ENCODE measurements around the gene KRTAP19-6. TPM values are rescaled to one million over a fixed set of nuclear protein-coding genes. Genes with fewer than 3 reads are reported as not detected.

The KRTAP19-6 gene
- total RNA-seq = not detected in 2 replicates

DNA sequence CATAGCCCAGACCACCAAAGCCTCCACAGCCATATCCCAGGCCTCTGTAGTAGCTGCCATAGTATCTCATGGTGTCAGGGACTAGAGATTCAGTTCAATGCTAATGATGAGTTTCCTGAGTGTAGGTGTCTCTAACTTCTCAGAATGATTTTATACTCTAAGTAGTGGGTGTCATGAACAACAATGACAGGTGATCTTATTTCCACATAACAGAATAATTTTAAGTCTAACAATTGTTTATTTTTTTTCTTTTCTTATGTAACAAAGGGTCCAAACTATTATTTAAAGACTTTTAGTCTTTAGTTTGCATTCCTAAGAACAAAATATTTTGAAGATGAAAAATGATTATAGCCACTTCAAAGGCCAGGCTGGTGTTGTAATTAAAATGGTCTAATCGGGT is at the start of gene KRTAP19-6:
KRTAP19-6 (minus strand) TSS at position 101 of the 400 bp plus-strand sequence; CDS start at position 70, 31 bp downstream.
- intact Hi-C loops (cut with micrococcal nuclease) = no loop called here

DNA sequence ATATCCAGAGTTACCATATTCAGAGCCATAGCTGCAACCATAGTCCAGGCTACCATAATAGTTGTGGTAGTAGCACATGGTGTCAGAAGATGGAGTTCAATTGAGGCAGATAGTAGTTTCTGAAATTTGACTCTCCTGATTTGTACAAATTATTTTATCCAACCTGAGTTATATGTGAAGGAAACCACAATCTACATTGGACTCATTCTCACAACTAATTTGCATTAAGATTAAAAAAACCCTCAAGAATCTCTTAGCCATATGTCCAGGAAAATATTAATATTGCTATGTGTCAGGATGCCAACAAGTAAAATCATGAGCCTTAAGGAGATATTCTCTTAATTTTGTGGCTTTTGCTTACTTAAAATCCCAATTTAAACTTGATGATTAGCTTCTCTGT is 48.6 kb upstream of the KRTAP19-6 start, which contains the start of gene KRTAP22-2:
KRTAP22-2 (minus strand) TSS at position 101 of the 400 bp plus-strand sequence.
- intact Hi-C loops (cut with micrococcal nuclease) = no loop called here

GRCh38 chr21:30582870-30583269 is 41.2 kb upstream of the KRTAP19-6 start:
- intact Hi-C loops (cut with micrococcal nuclease) = no loop called here

DNA sequence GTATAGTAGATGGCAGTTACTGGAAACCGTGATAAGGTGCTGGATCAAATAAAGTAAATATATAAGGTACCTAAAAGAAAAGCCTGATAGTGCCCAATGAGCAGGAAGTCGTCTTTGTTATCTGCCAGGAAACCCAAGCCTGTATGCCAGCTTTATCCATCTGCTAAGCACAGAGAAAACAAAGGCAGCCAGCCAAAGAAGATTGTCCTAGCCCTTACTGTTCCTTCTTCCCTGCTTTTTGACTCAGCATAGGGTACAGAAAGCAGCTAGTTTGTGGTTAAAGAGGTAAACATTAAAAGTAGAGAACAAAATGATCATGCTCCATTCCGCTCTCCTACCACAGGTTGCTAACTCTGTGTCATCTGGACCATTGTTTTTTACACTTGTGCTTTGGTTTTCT is 38.5 kb upstream of the KRTAP19-6 start:
- intact Hi-C loops (cut with micrococcal nuclease) = no loop called here

DNA sequence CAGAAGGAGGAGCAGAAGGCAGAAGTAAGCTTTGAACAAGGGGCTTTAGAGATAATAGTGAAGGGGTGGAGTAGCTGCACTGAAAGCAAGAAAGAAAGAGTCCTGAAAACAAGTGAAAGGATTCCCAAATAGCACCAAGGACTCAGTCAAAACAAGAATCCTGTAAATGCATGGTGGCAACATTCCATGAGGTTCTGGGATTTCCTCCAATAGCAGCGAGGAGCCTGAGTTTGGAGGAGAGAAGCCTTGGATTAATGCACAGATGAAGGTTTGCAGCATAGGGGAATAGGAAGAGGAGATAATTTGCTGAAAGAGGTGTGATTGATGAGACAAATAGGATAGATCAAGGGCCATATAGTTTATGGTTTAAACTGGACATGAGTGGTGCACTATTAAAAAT is 37.7 kb upstream of the KRTAP19-6 start:
- intact Hi-C loops (cut with micrococcal nuclease) = no loop called here

DNA sequence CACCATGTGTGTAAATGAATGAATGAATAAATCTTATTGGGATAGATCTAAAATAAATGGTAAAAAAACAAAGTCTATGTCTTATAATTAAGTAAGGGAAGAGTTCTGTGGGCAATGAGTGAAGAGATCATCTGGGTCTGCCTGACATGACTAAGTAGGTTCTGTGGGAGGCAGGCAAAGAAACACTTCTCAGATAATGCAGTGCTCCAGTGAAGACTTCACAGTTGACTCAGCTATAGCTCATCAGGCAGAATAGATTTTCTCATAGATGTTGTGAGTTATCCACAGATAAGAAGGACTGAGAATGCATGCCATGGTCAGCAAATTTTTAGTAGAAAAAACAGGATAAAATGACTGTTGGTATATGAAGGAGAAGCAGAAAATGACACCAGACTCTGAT is 36.1 kb upstream of the KRTAP19-6 start:
- intact Hi-C loops (cut with micrococcal nuclease) = no loop called here

DNA sequence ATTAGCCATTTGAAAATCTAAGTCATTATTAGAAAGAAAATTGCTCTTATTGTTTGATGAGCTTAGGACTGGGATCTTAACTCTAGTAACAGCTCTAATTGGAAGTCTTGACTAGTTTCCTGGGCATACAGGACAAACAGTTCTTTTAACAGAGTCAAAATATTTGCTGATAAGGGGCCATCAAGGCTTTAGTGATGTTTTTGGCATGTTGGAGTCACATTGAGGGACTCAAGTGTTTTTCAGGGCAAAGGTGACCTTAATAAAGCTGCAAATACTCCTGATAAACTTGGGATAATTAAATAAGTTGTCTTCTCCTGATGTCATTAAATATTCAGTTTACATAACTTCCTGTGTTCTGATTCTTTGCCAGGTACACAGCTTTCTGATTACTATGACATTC is 26.0 kb upstream of the KRTAP19-6 start:
- intact Hi-C loops (cut with micrococcal nuclease) = no loop called here

GRCh38 chr21:30563630-30564029 is 22.0 kb upstream of the KRTAP19-6 start:
- intact Hi-C loops (cut with micrococcal nuclease) = no loop called here

DNA sequence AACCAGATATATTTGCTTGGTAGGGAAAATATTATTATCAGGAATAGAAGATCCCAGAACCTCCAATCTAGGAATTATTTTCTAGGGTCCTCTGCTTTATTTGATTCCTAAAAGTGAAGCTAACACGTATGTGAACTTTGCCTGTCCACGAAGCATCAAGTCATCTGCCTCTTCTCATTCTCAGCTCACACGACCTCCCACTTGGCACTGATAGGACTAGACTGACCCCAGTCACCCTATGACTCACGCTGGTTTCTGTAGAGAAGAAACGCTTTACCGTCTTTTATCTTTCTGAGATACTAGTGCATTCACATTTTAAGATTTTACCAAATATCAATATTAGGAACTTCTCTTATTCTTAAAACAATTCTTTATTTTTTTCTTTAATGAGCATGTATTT is 21.4 kb upstream of the KRTAP19-6 start:
- intact Hi-C loops (cut with micrococcal nuclease) = no loop called here

DNA sequence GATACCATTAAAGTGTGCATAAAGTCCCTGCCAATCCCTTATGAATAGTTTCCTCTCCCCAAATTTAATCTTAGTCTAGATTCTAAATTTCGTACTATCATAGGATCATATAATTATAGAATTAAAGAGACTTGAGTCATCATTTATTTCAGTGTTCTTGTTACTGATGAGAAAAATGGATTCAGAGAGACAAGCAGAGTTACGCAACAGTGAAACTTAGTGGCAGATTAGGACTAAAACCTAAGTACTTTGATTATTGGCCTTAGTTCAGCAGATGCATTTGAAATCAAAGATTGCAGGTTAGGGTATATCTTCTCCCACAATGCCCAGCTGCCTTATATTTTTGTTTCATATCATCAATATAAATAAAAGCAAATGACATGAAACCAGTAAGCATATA is 20.3 kb upstream of the KRTAP19-6 start:
- intact Hi-C loops (cut with micrococcal nuclease) = no loop called here

- intact Hi-C loops (cut with micrococcal nuclease) = no loop called here
These were observed 19.7 kb upstream of the KRTAP19-6 start, which contains the start of gene KRTAP19-7 for GRCh38 chr21:30561264-30561895. Gene KRTAP19-7, minus strand, starts transcription at chr21:30561314. Its CDS starts 25 bp downstream, at chr21:30561289.

DNA sequence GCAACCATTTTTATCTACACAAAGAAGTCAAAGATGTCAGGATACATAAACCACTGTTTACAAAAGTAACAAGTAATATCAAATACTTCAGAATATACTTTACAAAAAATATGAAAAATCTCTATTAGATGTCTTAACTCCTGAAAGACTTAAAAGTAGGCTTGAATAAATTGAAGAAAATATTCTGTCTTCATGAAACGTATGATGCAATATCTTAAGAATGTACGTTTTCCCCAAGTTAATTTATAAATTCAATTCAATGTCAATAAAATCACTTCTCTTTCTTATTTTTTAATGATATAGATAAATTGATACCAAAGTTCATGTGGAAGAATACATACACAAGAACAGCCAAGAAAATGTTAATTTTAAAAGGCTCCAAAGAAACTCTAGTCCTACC is 13.4 kb upstream of the KRTAP19-6 start:
- intact Hi-C loops (cut with micrococcal nuclease) = no loop called here

- intact Hi-C loops (cut with micrococcal nuclease) = no loop called here
These were observed 11.1 kb upstream of the KRTAP19-6 start for GRCh38 chr21:30552782-30553181.

DNA sequence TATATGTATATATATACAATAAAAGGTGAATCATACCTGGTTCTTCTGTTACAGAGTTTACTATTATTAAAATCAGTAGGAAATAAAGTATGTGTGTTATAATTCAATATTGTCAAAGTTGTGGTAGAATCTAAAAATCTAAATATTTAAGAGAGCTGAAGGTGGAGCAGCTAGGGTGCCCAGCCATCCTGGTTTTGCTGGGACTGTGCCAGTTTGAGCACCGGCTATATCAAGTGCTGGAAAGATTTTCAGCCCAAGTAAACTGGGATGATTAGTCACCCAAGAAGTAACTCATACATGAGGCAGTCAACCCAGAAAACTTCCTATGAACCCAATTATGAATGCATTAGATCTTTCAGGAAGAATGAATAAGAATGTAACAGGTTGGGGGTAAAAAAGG is 22.8 kb downstream of the KRTAP19-6 start:
- intact Hi-C loops (cut with micrococcal nuclease) = no loop called here

DNA sequence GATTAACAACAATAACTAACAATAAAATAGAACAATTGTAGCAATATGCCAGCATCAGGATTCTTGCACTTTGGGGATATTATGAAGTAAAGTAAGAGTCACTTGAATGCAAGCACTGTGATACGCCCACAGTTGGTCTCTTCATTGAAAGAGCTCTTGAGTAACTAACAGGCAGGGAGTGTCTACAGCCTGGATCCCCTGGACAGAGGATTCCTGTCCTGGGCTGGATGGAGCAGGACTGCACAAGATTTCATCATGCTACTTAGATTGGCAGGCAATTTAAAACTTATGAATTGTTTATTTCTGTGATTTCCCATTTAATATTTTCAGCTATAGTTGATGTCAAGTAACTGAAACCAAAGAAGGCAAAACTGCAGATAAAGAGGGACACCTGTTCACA is 26.0 kb downstream of the KRTAP19-6 start:
- intact Hi-C loops (cut with micrococcal nuclease) = no loop called here

GRCh38 chr21:30505621-30506205 is 36.0 kb downstream of the KRTAP19-6 start:
- intact Hi-C loops (cut with micrococcal nuclease) = loop anchor here (2.0 kb wide), 1 partner anchor 581 kb away; no protein-coding TSS in a partner anchor

DNA sequence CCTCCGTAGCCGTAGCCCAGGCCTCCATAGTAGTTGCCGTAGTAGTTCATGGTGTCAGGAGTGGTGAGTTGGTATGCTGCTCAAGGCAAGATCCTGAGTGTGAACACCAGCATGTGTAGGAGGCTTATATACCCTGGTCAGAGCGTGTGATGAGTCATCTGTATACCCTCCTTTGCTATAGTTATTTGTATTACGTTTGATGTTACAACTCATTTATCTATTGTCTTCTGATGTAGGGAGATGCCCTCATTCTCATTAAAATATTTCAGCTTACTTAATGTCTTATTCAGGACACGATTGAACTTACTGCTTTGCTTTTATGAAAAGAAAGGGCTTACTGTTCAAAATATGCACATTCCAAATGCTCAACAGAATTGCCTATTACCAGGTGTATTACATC is 39.6 kb downstream of the KRTAP19-6 start, which contains the start of gene KRTAP19-5:
KRTAP19-5 (minus strand) TSS at position 101 of the 400 bp plus-strand sequence; CDS start at position 50, 51 bp downstream.
- intact Hi-C loops (cut with micrococcal nuclease) = no loop called here

GRCh38 chr21:30497065-30497464 is 44.6 kb downstream of the KRTAP19-6 start, which contains the start of gene KRTAP19-4:
Gene KRTAP19-4, minus strand, starts transcription at chr21:30497165. Its CDS starts 55 bp downstream, at chr21:30497110.
- intact Hi-C loops (cut with micrococcal nuclease) = no loop called here

DNA sequence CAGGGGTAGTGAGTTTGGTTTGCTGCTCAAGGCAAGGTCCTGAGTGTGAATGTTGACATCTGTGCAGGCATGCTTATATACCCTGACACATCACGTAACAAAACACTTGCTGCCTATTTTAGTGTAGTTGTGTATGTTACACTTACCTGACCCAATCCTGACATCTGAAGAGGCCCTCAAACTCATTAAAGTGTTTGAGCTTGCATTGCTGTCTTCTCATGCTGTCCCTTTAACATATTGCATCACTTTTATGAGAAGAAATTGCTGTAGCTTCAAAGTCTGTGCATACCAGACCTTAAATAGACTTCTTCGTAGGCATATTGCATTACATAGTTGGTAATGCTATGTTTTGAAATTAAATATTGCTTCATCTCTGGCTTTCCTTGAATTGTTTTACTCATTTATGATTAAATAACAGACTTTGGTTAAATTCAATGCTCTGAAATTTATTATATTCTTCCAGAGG is 49.7 kb downstream of the KRTAP19-6 start, which contains the start of gene KRTAP19-3:
KRTAP19-3 (minus strand) TSS at position 51 of the 466 bp plus-strand sequence. CDS start 56 bp downstream, outside the sequence.
- intact Hi-C loops (cut with micrococcal nuclease) = no loop called here

All from T-helper 2 cell treated with Interferon-gamma antibody and Interleukin-4, amounts not matched to agents 100 ng/mL and 5 ng/mL, for 36 hours (primary cell).